ENCODE data around the gene GMDS.

DNA sequence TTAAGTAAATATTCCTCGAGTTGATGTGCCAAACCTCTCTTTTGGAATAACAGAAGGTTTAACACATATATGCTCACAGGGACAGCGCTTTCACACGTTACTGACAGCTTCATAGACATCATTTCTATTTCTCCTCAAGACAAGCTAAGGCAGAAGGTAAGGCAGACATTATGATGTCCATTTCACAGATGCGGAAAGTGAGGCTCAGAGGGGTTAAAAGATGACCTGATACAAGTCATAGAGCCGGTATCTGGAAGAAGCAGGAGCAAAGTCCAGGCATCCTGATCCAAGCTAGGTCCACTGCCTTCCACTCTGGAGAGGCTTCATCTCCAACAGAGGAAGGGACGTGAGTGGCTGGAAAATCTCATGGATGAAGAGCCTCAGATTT, 548.9 kb downstream of the GMDS start:
- TF ChIP-seq, protein P1, sequence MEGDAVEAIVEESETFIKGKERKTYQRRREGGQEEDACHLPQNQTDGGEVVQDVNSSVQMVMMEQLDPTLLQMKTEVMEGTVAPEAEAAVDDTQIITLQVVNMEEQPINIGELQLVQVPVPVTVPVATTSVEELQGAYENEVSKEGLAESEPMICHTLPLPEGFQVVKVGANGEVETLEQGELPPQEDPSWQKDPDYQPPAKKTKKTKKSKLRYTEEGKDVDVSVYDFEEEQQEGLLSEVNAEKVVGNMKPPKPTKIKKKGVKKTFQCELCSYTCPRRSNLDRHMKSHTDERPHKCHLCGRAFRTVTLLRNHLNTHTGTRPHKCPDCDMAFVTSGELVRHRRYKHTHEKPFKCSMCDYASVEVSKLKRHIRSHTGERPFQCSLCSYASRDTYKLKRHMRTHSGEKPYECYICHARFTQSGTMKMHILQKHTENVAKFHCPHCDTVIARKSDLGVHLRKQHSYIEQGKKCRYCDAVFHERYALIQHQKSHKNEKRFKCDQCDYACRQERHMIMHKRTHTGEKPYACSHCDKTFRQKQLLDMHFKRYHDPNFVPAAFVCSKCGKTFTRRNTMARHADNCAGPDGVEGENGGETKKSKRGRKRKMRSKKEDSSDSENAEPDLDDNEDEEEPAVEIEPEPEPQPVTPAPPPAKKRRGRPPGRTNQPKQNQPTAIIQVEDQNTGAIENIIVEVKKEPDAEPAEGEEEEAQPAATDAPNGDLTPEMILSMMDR (IDR thresholded peaks at IDR 0.05; ENCODE audit: low read depth, low read length), result no peak
- TF ChIP-seq EZH2phosphoT487 (IDR thresholded peaks at IDR 0.05; ENCODE audit: low read depth), result no peak

Measured in OCI-LY3 (cell line).